ENCODE results near the gene IFT80. TPM values are rescaled to one million over a fixed set of nuclear protein-coding genes. Genes with fewer than 3 reads are reported as not detected.

IFT80 gene
- polyA plus RNA-seq, 3 donors: 1.3 to 7.7 (median 1.4) TPM

GRCh38 chr3:160291290-160291908 is 107.6 kb downstream of the IFT80 start:
- peaks cover 0 to 4% (median 2%) of the 10 kb centered on the region in 3 donors for H3K27me3 Mint-ChIP-seq (ENCODE audit: low read depth in 3 of 3)
- H3K4me3 ChIP-seq (replicated peaks in 1 of 3; ENCODE audit: low read depth in 2 of 3, low read length in 3 of 3): no peak overlapping the region
- 100% methylated on average over 3 of the region's 5 CpGs for WGBS (ENCODE audit: insufficient coverage)
- no peaks in the 10 kb centered on the region for H3K27me3 ChIP-seq (ENCODE audit: control insufficient read depth in 2 of 2, insufficient read depth in 2 of 2, low read length in 2 of 2)
- H3K4me2 ChIP-seq (replicated peaks; ENCODE audit: extremely low read depth, low read length, poor library complexity, severe bottlenecking): no peak overlapping the region
- no peak overlapping the region for H3K4me3 Mint-ChIP-seq
- H2AFZ ChIP-seq (ENCODE audit: insufficient read depth, low read depth, low read length, poor library complexity, severe bottlenecking): no peak overlapping the region
- intact Hi-C loops (cut with micrococcal nuclease): no loop called here
- H3K36me3 ChIP-seq (replicated peaks in 1 of 2; ENCODE audit: control insufficient read depth in 1 of 2, insufficient read depth in 2 of 2, low read length in 2 of 2): no peaks in the 10 kb centered on the region
- H3K9me3 Mint-ChIP-seq: peaks cover 0 to 3% (median 2%) of the 10 kb centered on the region in 7 donors
- no peak overlapping the region for H3K27ac Mint-ChIP-seq
- no peaks in the 10 kb centered on the region for H3K4me1 ChIP-seq (ENCODE audit: control insufficient read depth in 1 of 2, insufficient read depth in 2 of 2, low read length in 2 of 2)
- H3K9me3 ChIP-seq (replicated peaks in 1 of 2; ENCODE audit: control insufficient read depth in 1 of 2, insufficient read depth in 1 of 2, low read length in 2 of 2): no peaks in the 10 kb centered on the region
- no peaks in the 10 kb centered on the region for H3K4me1 Mint-ChIP-seq
- H4K20me1 ChIP-seq (ENCODE audit: insufficient read depth, low read length): no peaks in the 10 kb centered on the region
- H3K36me3 Mint-ChIP-seq: peaks cover 4 to 9% of the 10 kb centered on the region in 2 donors
- TF ChIP-seq CTCF (IDR thresholded peaks at IDR 0.05): no peak
- H3K27ac ChIP-seq (ENCODE audit: low read depth in 1 of 2, low read length in 2 of 2): no peak overlapping the region
- no peak overlapping the region for H3K9ac ChIP-seq (ENCODE audit: insufficient read depth, low read length, poor library complexity, severe bottlenecking)
- H3K79me2 ChIP-seq (ENCODE audit: insufficient read depth, low read length): no peaks in the 10 kb centered on the region
- no peak for DNase-seq

GRCh38 chr3:160287666-160288065 is 111.4 kb downstream of the IFT80 start:
- H3K9me3 Mint-ChIP-seq: peaks cover 0 to 3% (median 2%) of the 10 kb centered on the region in 7 donors
- intact Hi-C loops (cut with micrococcal nuclease): no loop called here
- 100% methylated on average over 1 of the region's 1 CpG for whole genome bisulfite sequencing (ENCODE audit: insufficient coverage)
- H3K27ac ChIP-seq (ENCODE audit: low read depth in 1 of 2, low read length in 2 of 2): no peak overlapping the region
- H3K27ac Mint-ChIP-seq: no peak overlapping the region
- no peak overlapping the region for H3K4me2 ChIP-seq (replicated peaks; ENCODE audit: extremely low read depth, low read length, poor library complexity, severe bottlenecking)
- H2AFZ ChIP-seq (ENCODE audit: insufficient read depth, low read depth, low read length, poor library complexity, severe bottlenecking): no peak overlapping the region
- no peak for TF ChIP-seq CTCF (IDR thresholded peaks at IDR 0.05)
- H3K4me1 ChIP-seq (ENCODE audit: control insufficient read depth in 1 of 2, insufficient read depth in 2 of 2, low read length in 2 of 2): no peaks in the 10 kb centered on the region
- H3K9me3 ChIP-seq (replicated peaks in 1 of 2; ENCODE audit: control insufficient read depth in 1 of 2, insufficient read depth in 1 of 2, low read length in 2 of 2): no peaks in the 10 kb centered on the region
- no peaks in the 10 kb centered on the region for H3K36me3 ChIP-seq (replicated peaks in 1 of 2; ENCODE audit: control insufficient read depth in 1 of 2, insufficient read depth in 2 of 2, low read length in 2 of 2)
- DNase-seq: no peak
- H3K4me3 ChIP-seq (replicated peaks in 1 of 3; ENCODE audit: low read depth in 2 of 3, low read length in 3 of 3): no peak overlapping the region
- peaks cover 4 to 5% of the 10 kb centered on the region in 2 donors for H3K36me3 Mint-ChIP-seq
- H3K27me3 ChIP-seq (ENCODE audit: control insufficient read depth in 2 of 2, insufficient read depth in 2 of 2, low read length in 2 of 2): no peaks in the 10 kb centered on the region
- no peak overlapping the region for H3K9ac ChIP-seq (ENCODE audit: insufficient read depth, low read length, poor library complexity, severe bottlenecking)
- H3K27me3 Mint-ChIP-seq (ENCODE audit: low read depth in 3 of 3): peaks cover 0 to 4% (median 2%) of the 10 kb centered on the region in 3 donors
- H3K4me1 Mint-ChIP-seq: no peaks in the 10 kb centered on the region
- H4K20me1 ChIP-seq (ENCODE audit: insufficient read depth, low read length): no peaks in the 10 kb centered on the region
- no peak overlapping the region for H3K4me3 Mint-ChIP-seq
- no peaks in the 10 kb centered on the region for H3K79me2 ChIP-seq (ENCODE audit: insufficient read depth, low read length)
